ENCODE data around the gene CHRNA4. TPM values are rescaled to one million over a fixed set of nuclear protein-coding genes. Genes with fewer than 3 reads are reported as not detected.

Gene CHRNA4
- total and polyA plus RNA-seq, 10 of the 15 experiments (the other 5 are each of a cell fraction or from before 2014, with no cell fraction given): 0.04 to 0.41 (median 0.06) TPM; not detected in 5

GRCh38 chr20:63343460-63344445, 17.4 kb downstream of the CHRNA4 start (continued):
- no peak for TF ChIP-seq CEBPZ (IDR thresholded peaks at IDR 0.05; ENCODE audit: low read depth, low read length)
- no peak for TF ChIP-seq BACH1 (IDR thresholded peaks at IDR 0.05; ENCODE audit: borderline replicate concordance)
- TF ChIP-seq PML (IDR thresholded peaks at IDR 0.05; ENCODE audit: low read length): no peak
- no peak for TF ChIP-seq WRNIP1 (IDR thresholded peaks at IDR 0.05; ENCODE audit: borderline replicate concordance, low read depth, low read length)
- no peak for TF ChIP-seq PRDM15 (CRISPR knock-in tag; IDR thresholded peaks at IDR 0.05)
- TF ChIP-seq TAF1 (IDR thresholded peaks at IDR 0.05; ENCODE audit: borderline replicate concordance, low read depth, low read length): no peak
- no peak for TF ChIP-seq PKNOX1 (IDR thresholded peaks at IDR 0.05)
- no peak for TF ChIP-seq NBN (IDR thresholded peaks at IDR 0.05)
- no peak for TF ChIP-seq TBL1XR1 (IDR thresholded peaks at IDR 0.05; ENCODE audit: low read depth, low read length)
- no peak for TF ChIP-seq ATF7 (IDR thresholded peaks at IDR 0.05; ENCODE audit: low read depth)
- TF ChIP-seq RBBP5 (conservative IDR thresholded peaks at IDR 0.05): no peak
